ENCODE data around the gene TREML2.

The TREML2 gene

GRCh38 chr6:41177287-41177686, 23.7 kb downstream of the TREML2 start:
- DNase-seq (ENCODE audit: low read depth), result no peak

GRCh38 chr6:41176189-41176588, 24.8 kb downstream of the TREML2 start:
- DNase-seq (ENCODE audit: low read depth), result no peak

GRCh38 chr6:41175084-41175483, 25.9 kb downstream of the TREML2 start:
- DNase-seq (ENCODE audit: low read depth), result no peak

GRCh38 chr6:41174610-41175009, 26.3 kb downstream of the TREML2 start:
- no peak for DNase-seq (ENCODE audit: low read depth)

- no peak for DNase-seq (ENCODE audit: low read depth)
Measured at GRCh38 chr6:41171908-41172307, 29.0 kb downstream of the TREML2 start.

- no peak for DNase-seq (ENCODE audit: low read depth)
Measured at GRCh38 chr6:41170547-41171160, 30.3 kb downstream of the TREML2 start.

GRCh38 chr6:41167173-41167963, 33.6 kb downstream of the TREML2 start:
- DNase-seq (ENCODE audit: low read depth), result no peak

- DNase-seq (ENCODE audit: low read depth), result no peak
Measured at GRCh38 chr6:41164551-41165120, 36.3 kb downstream of the TREML2 start.

GRCh38 chr6:41163419-41163717, 37.6 kb downstream of the TREML2 start:
- no peak for DNase-seq (ENCODE audit: low read depth)

GRCh38 chr6:41162687-41163418, 38.1 kb downstream of the TREML2 start, which contains the start of gene TREM2:
Gene TREM2, minus strand, starts transcription at chr6:41163116. Its CDS starts 34 bp downstream, at chr6:41163082.
- DNase-seq (ENCODE audit: low read depth), result no peak

- DNase-seq (ENCODE audit: low read depth), result no peak
Measured at GRCh38 chr6:41161851-41162552, 38.9 kb downstream of the TREML2 start.

GRCh38 chr6:41161380-41161779, 39.6 kb downstream of the TREML2 start:
- DNase-seq (ENCODE audit: low read depth), result no peak

GRCh38 chr6:41160933-41161332, 40.0 kb downstream of the TREML2 start:
- no peak for DNase-seq (ENCODE audit: low read depth)

GRCh38 chr6:41159415-41160082, 41.4 kb downstream of the TREML2 start:
- DNase-seq (ENCODE audit: low read depth), result no peak

GRCh38 chr6:41157323-41157722, 43.6 kb downstream of the TREML2 start:
- no peak for DNase-seq (ENCODE audit: low read depth)

- DNase-seq (ENCODE audit: low read depth), result no peak
Measured at GRCh38 chr6:41156771-41157170, 44.2 kb downstream of the TREML2 start.

- no peak for DNase-seq (ENCODE audit: low read depth)
Measured at GRCh38 chr6:41156001-41156400, 44.9 kb downstream of the TREML2 start.

- no peak for DNase-seq (ENCODE audit: low read depth)
Measured at GRCh38 chr6:41155132-41155805, 45.7 kb downstream of the TREML2 start.

GRCh38 chr6:41153992-41154625, 46.8 kb downstream of the TREML2 start, which contains the start of gene TREML1:
Gene TREML1, minus strand, starts transcription at chr6:41154347. Its CDS starts 59 bp downstream, at chr6:41154288.
- DNase-seq (ENCODE audit: low read depth), result no peak

- DNase-seq (ENCODE audit: low read depth), result no peak
Measured at GRCh38 chr6:41153451-41153850, 47.5 kb downstream of the TREML2 start.
